Right atrium auricular region (tissue), 2 donors: Measurements from ENCODE around the gene KRT3. TPM values are rescaled to one million over a fixed set of nuclear protein-coding genes. Genes with fewer than 3 reads are reported as not detected.

Source experiments
- DNase-seq: peaks from one replicate; pipeline ENCODE4 v3.0.0-alpha.2; 2019; ENCODE audit warnings: low spot score
- H3K27ac ChIP-seq, 2 donors: fragments of 200-600 bp; sonication (generic); 1 replicate in 1 of 2; 2 replicates in 1 of 2; pipeline ENCODE4 v1.5.1; 2016 to 2019
- H3K27me3 ChIP-seq, 2 donors: fragments of 200-600 bp; sonication (generic); one replicate each; pipeline versions ENCODE4 v1.5.1 to v1.6.0; 2017 to 2019
- H3K36me3 ChIP-seq: fragments of 200-600 bp; sonication (generic); one replicate; pipeline ENCODE4 v1.5.1; 2016
- H3K4me1 ChIP-seq, 2 donors: fragments of 200-600 bp; sonication (generic); one replicate each; pipeline versions ENCODE4 v1.5.1 to v1.6.0; 2017 to 2019
- H3K4me3 ChIP-seq, 2 donors: fragments of 200-600 bp; sonication (generic); 1 replicate in 1 of 2; 2 replicates in 1 of 2; pipeline ENCODE4 v1.5.1; 2017 to 2019; ENCODE audit warnings: mild to moderate bottlenecking in 1 of 2, moderate library complexity in 1 of 2
- H3K9me3 ChIP-seq, 2 donors: fragments of 200-600 bp; sonication (generic); one replicate each; pipeline ENCODE4 v1.5.1; 2019
- CTCF ChIP-seq, 2 donors: fragments of 200-600 bp; sonication (generic); IDR thresholded peaks; one replicate each; pipeline ENCODE4 v1.5.1; 2019; ENCODE audit warnings: antibody characterized with exemption in 2 of 2
- total RNA-seq, 2 donors: library from RNA; depleted of rRNA; stranded (reverse); fragments of >200 nt; gene quantifications; one replicate each; pipeline ENCODE4 v1.1.0, GENCODE V29; 2016

Gene KRT3
- not detected for total RNA-seq

GRCh38 chr12:52795694-52796428 lies at the start of gene KRT3:
Gene KRT3 (minus strand): TSS chr12:52796117. CDS start chr12:52796042, 75 bp downstream.
- DNase-seq: no peak
- no peaks in the 10 kb centered on the region for H3K27me3 ChIP-seq
- no peak within 1 kb of the TSS for H3K27ac ChIP-seq
- no peak within 1 kb of the TSS for H3K4me3 ChIP-seq
- no peaks in the 10 kb centered on the region for H3K36me3 ChIP-seq
- H3K4me1 ChIP-seq: no peaks in the 10 kb centered on the region
- TF ChIP-seq CTCF (IDR thresholded peaks at IDR 0.05): no peak
- H3K9me3 ChIP-seq: no peaks in the 10 kb centered on the region

- H3K4me1 ChIP-seq: no peaks in the 10 kb centered on the region
- no peak overlapping the region for H3K27ac ChIP-seq
- H3K9me3 ChIP-seq: no peaks in the 10 kb centered on the region
- H3K27me3 ChIP-seq: no peaks in the 10 kb centered on the region
- DNase-seq: no peak
- no peaks in the 10 kb centered on the region for H3K36me3 ChIP-seq
- H3K4me3 ChIP-seq: no peak overlapping the region
- no peak for TF ChIP-seq CTCF (IDR thresholded peaks at IDR 0.05)
Measured at GRCh38 chr12:52844386-52844785, 48.5 kb upstream of the KRT3 start.

- no peaks in the 10 kb centered on the region for H3K27me3 ChIP-seq
- no peak for DNase-seq
Measured at GRCh38 chr12:52839436-52840105, 43.7 kb upstream of the KRT3 start.

GRCh38 chr12:52838609-52839435 lies 42.9 kb upstream of the KRT3 start:
- Histone ChIP-seq H3K27ac (no peak overlapping the region), H3K4me3 (no peak overlapping the region), H3K9me3 (no peaks in the 10 kb centered on the region), H3K36me3 (no peaks in the 10 kb centered on the region), H3K27me3 (no peaks in the 10 kb centered on the region), H3K4me1 (no peaks in the 10 kb centered on the region)
- DNase-seq: no peak
- TF ChIP-seq CTCF (IDR thresholded peaks at IDR 0.05): no peak

More at GRCh38 chr12:52839436-52840105, 43.7 kb upstream of the KRT3 start:
- Histone ChIP-seq H3K9me3 (no peaks in the 10 kb centered on the region), H3K36me3 (no peaks in the 10 kb centered on the region), H3K27ac (no peak overlapping the region), H3K4me3 (no peak overlapping the region), H3K4me1 (no peaks in the 10 kb centered on the region)
- no peak for TF ChIP-seq CTCF (IDR thresholded peaks at IDR 0.05)

- Histone ChIP-seq H3K9me3 (no peaks in the 10 kb centered on the region), H3K4me3 (no peak overlapping the region), H3K36me3 (no peaks in the 10 kb centered on the region), H3K27ac (no peak overlapping the region), H3K4me1 (no peaks in the 10 kb centered on the region), H3K27me3 (no peaks in the 10 kb centered on the region)
- no peak for DNase-seq
- no peak for TF ChIP-seq CTCF (IDR thresholded peaks at IDR 0.05)
Measured at GRCh38 chr12:52837781-52838608, 42.1 kb upstream of the KRT3 start.
